B cell (primary cell): ENCODE results near the gene DEDD2.

Experiments used
- CTCF ChIP-seq: fragments of 200-600 bp; IDR thresholded peaks from one replicate; pipeline ENCODE4 v1.8.0; 2022; ENCODE audit warnings: antibody characterized with exemption, mild to moderate bottlenecking
- EZH2 ChIP-seq: IDR thresholded peaks from 2 replicates; pipeline ENCODE4 v1.6.1; 2012; ENCODE audit warnings: borderline replicate concordance, low read depth, mild to moderate bottlenecking, moderate library complexity, low read length; ENCODE audit not compliant: insufficient read depth, poor library complexity, severe bottlenecking

GRCh38 chr19:42217520-42218437 lies at the start of gene DEDD2:
- TF ChIP-seq CTCF (no peak), EZH2 (no peak)
